Parathyroid adenoma (tissue), 2 donors: ENCODE measurements around the gene PIK3R3.

Source experiments
- H2AFZ ChIP-seq: fragments of 300-600 bp; sonication (generic); one replicate; pipeline ENCODE4 v1.7.0; 2017; ENCODE audit warnings: antibody characterized with exemption, mild to moderate bottlenecking
- H3K27ac ChIP-seq: fragments of 300-600 bp; sonication (generic); one replicate; pipeline ENCODE4 v1.7.0; 2017
- H3K27me3 ChIP-seq: fragments of 300-600 bp; sonication (generic); one replicate; pipeline ENCODE4 v1.7.0; 2017; ENCODE audit warnings: low read length; ENCODE audit not compliant: control insufficient read depth, insufficient read depth
- H3K36me3 ChIP-seq: fragments of 300-600 bp; sonication (generic); one replicate; pipeline ENCODE4 v1.7.0; 2017; ENCODE audit warnings: low read length; ENCODE audit not compliant: control insufficient read depth, insufficient read depth
- H3K4me1 ChIP-seq: fragments of 300-600 bp; sonication (generic); one replicate; pipeline ENCODE4 v1.7.0; 2017; ENCODE audit warnings: control low read depth
- H3K4me2 ChIP-seq: fragments of 300-600 bp; sonication (generic); one replicate; pipeline ENCODE4 v1.7.0; 2017; ENCODE audit warnings: low read length
- H3K4me3 ChIP-seq: fragments of 300-600 bp; sonication (generic); one replicate; pipeline ENCODE4 v1.7.0; 2017; ENCODE audit warnings: low read depth, low read length
- H3K79me2 ChIP-seq: fragments of 300-600 bp; sonication (generic); one replicate; pipeline ENCODE4 v1.7.0; 2017; ENCODE audit warnings: control low read depth
- H3K9ac ChIP-seq: fragments of 300-600 bp; sonication (generic); one replicate; pipeline ENCODE4 v1.7.0; 2017; ENCODE audit warnings: mild to moderate bottlenecking
- H3K9me3 ChIP-seq: fragments of 300-600 bp; sonication (generic); one replicate; pipeline ENCODE4 v1.7.0; 2017; ENCODE audit warnings: low read length; ENCODE audit not compliant: control insufficient read depth
- CTCF ChIP-seq: fragments of 300-600 bp; sonication (generic); IDR thresholded peaks from one replicate; pipeline ENCODE4 v1.7.0; 2017; ENCODE audit warnings: antibody characterized with exemption, mild to moderate bottlenecking
- donor health status: primary hyperparathyroidism.

Gene PIK3R3

DNA sequence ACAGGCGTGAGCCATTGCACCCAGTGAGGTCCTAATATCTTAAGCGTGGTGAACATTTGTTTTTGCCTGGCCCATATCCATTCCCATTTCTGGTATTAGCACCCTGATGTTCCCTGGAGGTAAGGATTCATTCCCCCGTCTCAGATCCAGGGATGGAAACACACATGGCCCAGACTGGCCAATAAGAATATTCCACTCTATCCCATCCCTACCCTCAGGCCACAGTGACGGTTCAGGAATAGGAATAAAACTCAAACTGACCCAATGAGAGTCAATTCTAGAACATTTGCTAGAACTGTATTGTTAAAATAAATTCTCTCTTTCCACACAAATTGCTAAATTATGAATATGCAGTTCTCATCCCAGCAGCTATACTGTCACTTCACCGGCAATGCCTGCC is 76.1 kb downstream of the PIK3R3 start:
- Histone ChIP-seq H3K36me3 (no peaks in the 10 kb centered on the region), H3K4me2 (no peak overlapping the region), H3K9ac (no peak overlapping the region), H3K4me3 (no peak overlapping the region), H3K79me2 (no peaks in the 10 kb centered on the region), H2AFZ (no peak overlapping the region), H3K27me3 (no peaks in the 10 kb centered on the region), H3K27ac (no peak overlapping the region), H3K9me3 (no peaks in the 10 kb centered on the region), H3K4me1 (no peaks in the 10 kb centered on the region)
- no peak for TF ChIP-seq CTCF

GRCh38 chr1:46053734-46054133 is 78.7 kb downstream of the PIK3R3 start:
- Histone ChIP-seq H3K27ac (no peak overlapping the region), H3K27me3 (no peaks in the 10 kb centered on the region), H3K9me3 (no peaks in the 10 kb centered on the region)

GRCh38 chr1:46044116-46044515 is 88.3 kb downstream of the PIK3R3 start:
- Histone ChIP-seq H3K9ac (no peak overlapping the region), H3K4me2 (no peak overlapping the region), H3K36me3 (no peaks in the 10 kb centered on the region), H3K27me3 (no peaks in the 10 kb centered on the region), H3K4me1 (no peaks in the 10 kb centered on the region), H3K4me3 (no peak overlapping the region), H2AFZ (no peak overlapping the region), H3K9me3 (no peaks in the 10 kb centered on the region), H3K79me2 (no peaks in the 10 kb centered on the region), H3K27ac (no peak overlapping the region)
- TF ChIP-seq CTCF, result no peak

More at GRCh38 chr1:46053734-46054133, 78.7 kb downstream of the PIK3R3 start:
- Histone ChIP-seq H2AFZ (no peak overlapping the region), H3K9ac (no peak overlapping the region), H3K4me3 (no peak overlapping the region), H3K4me1 (no peaks in the 10 kb centered on the region), H3K4me2 (no peak overlapping the region), H3K36me3 (no peaks in the 10 kb centered on the region), H3K79me2 (no peaks in the 10 kb centered on the region)
- TF ChIP-seq CTCF, result no peak

- H3K4me2 ChIP-seq, result no peak overlapping the region
- H3K9me3 ChIP-seq, result no peaks in the 10 kb centered on the region
- H3K36me3 ChIP-seq, result no peaks in the 10 kb centered on the region
- H3K4me1 ChIP-seq, result no peaks in the 10 kb centered on the region
- no peak overlapping the region for H3K4me3 ChIP-seq
- H3K27me3 ChIP-seq, result no peaks in the 10 kb centered on the region
- H3K79me2 ChIP-seq, result no peaks in the 10 kb centered on the region
- H3K27ac ChIP-seq, result no peak overlapping the region
- H2AFZ ChIP-seq, result no peak overlapping the region
- no peak overlapping the region for H3K9ac ChIP-seq
- TF ChIP-seq CTCF, result no peak
Observed at GRCh38 chr1:46043458-46044017, 88.9 kb downstream of the PIK3R3 start.

GRCh38 chr1:46041974-46042373 is 90.5 kb downstream of the PIK3R3 start:
- Histone ChIP-seq H3K27ac (no peak overlapping the region), H3K9me3 (no peaks in the 10 kb centered on the region), H3K4me1 (no peaks in the 10 kb centered on the region), H3K36me3 (no peaks in the 10 kb centered on the region), H3K27me3 (no peaks in the 10 kb centered on the region), H3K4me2 (no peak overlapping the region), H3K4me3 (no peak overlapping the region), H3K9ac (no peak overlapping the region), H3K79me2 (no peaks in the 10 kb centered on the region), H2AFZ (no peak overlapping the region)
- no peak for TF ChIP-seq CTCF
